ENCODE measurements around the gene KY.
"Not testable (repeated sequence)": the region's sequence is repeated elsewhere in the genome, so short reads cannot be mapped to it uniquely, and the experiment has no call there.

KY gene

GRCh38 chr3:134600685-134601463, 49.9 kb downstream of the KY start:
- DNase-seq = peak; percentile 21

- DNase-seq = no peak
Measured at GRCh38 chr3:134600206-134600605, 50.6 kb downstream of the KY start.

GRCh38 chr3:134598763-134599545, 51.9 kb downstream of the KY start:
- no peak for DNase-seq

- no peak for DNase-seq
Measured at GRCh38 chr3:134597390-134597970, 53.3 kb downstream of the KY start.

GRCh38 chr3:134594986-134595385, 55.8 kb downstream of the KY start:
- DNase-seq = not testable (repeated sequence)

- DNase-seq = no peak
Measured at GRCh38 chr3:134594331-134594741, 56.5 kb downstream of the KY start.

- no peak for DNase-seq
Measured at GRCh38 chr3:134592806-134593205, 58.0 kb downstream of the KY start.

- DNase-seq = no peak
Measured at GRCh38 chr3:134590766-134591165, 60.1 kb downstream of the KY start.

GRCh38 chr3:134579141-134579665, 71.6 kb downstream of the KY start:
- no peak for DNase-seq

GRCh38 chr3:134576831-134577230, 74.0 kb downstream of the KY start:
- no peak for DNase-seq

- DNase-seq = no peak
Measured at GRCh38 chr3:134576426-134576825, 74.4 kb downstream of the KY start.

- DNase-seq = not testable (repeated sequence)
Measured at GRCh38 chr3:134569899-134570298, 80.9 kb downstream of the KY start.

GRCh38 chr3:134568790-134569189, 82.0 kb downstream of the KY start:
- DNase-seq = no peak

- no peak for DNase-seq
Measured at GRCh38 chr3:134567605-134568004, 83.2 kb downstream of the KY start.

- DNase-seq = no peak
Measured at GRCh38 chr3:134564991-134565390, 85.8 kb downstream of the KY start.

- no peak for DNase-seq
Measured at GRCh38 chr3:134563601-134564000, 87.2 kb downstream of the KY start.

GRCh38 chr3:134562055-134562454, 88.8 kb downstream of the KY start:
- DNase-seq = no peak

GRCh38 chr3:134559591-134559990, 91.2 kb downstream of the KY start:
- no peak for DNase-seq
